GM19035 (cell line): ENCODE data around the gene PADI1.
"Not testable (repeated sequence)": the region's sequence is repeated elsewhere in the genome, so short reads cannot be mapped to it uniquely, and the experiment has no call there.

Source experiments
- ATAC-seq: cut with Tn5 transposase; IDR thresholded peaks from one replicate; pipeline ENCODE4 v1.9.1; 2021; ENCODE audit not compliant: unreplicated experiment

Gene PADI1

GRCh38 chr1:17239420-17239819 is 34.5 kb downstream of the PADI1 start:
- no peak for ATAC-seq

- ATAC-seq = not testable (repeated sequence)
Observed at GRCh38 chr1:17241011-17241779, 36.3 kb downstream of the PADI1 start.

GRCh38 chr1:17241780-17242074 is 36.8 kb downstream of the PADI1 start:
- not testable (repeated sequence) for ATAC-seq

- no peak for ATAC-seq
Observed at GRCh38 chr1:17243274-17243673, 38.3 kb downstream of the PADI1 start.

GRCh38 chr1:17244821-17245740 is 40.2 kb downstream of the PADI1 start:
- ATAC-seq = no peak

GRCh38 chr1:17245816-17246325 is 40.9 kb downstream of the PADI1 start:
- ATAC-seq = no peak

- ATAC-seq = no peak
Observed at GRCh38 chr1:17246971-17247370, 42.0 kb downstream of the PADI1 start.

- no peak for ATAC-seq
Observed at GRCh38 chr1:17248781-17249180, 43.9 kb downstream of the PADI1 start, which contains the start of gene PADI3. Gene PADI3 (plus strand): TSS chr1:17249098. CDS start chr1:17249138, 40 bp downstream.

- no peak for ATAC-seq
Observed at GRCh38 chr1:17250601-17251000, 45.7 kb downstream of the PADI1 start.

GRCh38 chr1:17251246-17251645 is 46.3 kb downstream of the PADI1 start:
- ATAC-seq = no peak

- ATAC-seq = no peak
Observed at GRCh38 chr1:17251701-17252376, 46.9 kb downstream of the PADI1 start.

- no peak for ATAC-seq
Observed at GRCh38 chr1:17255336-17255735, 50.4 kb downstream of the PADI1 start.

GRCh38 chr1:17258116-17258757 is 53.3 kb downstream of the PADI1 start:
- ATAC-seq = no peak

GRCh38 chr1:17258758-17259130 is 53.8 kb downstream of the PADI1 start:
- no peak for ATAC-seq

GRCh38 chr1:17259233-17259873 is 54.4 kb downstream of the PADI1 start:
- ATAC-seq = no peak

GRCh38 chr1:17260264-17260663 is 55.3 kb downstream of the PADI1 start:
- no peak for ATAC-seq

- no peak for ATAC-seq
Observed at GRCh38 chr1:17260738-17261137, 55.8 kb downstream of the PADI1 start.

GRCh38 chr1:17263936-17264335 is 59.0 kb downstream of the PADI1 start:
- ATAC-seq = no peak

- no peak for ATAC-seq
Observed at GRCh38 chr1:17264470-17264869, 59.5 kb downstream of the PADI1 start.

GRCh38 chr1:17265162-17265561 is 60.2 kb downstream of the PADI1 start:
- ATAC-seq = no peak
